Stimulated activated CD4-positive, alpha-beta T cell treated with anti-CD3 and anti-CD28 coated beads, TNF-alpha, amount 100 ng/mL, for 48 hours (primary cell): ENCODE measurements around the gene SFT2D1.
"Not testable (repeated sequence)": the region's sequence is repeated elsewhere in the genome, so short reads cannot be mapped to it uniquely, and the experiment has no call there.

Experiments used
- DNase-seq, 3 donors: peaks; one replicate each; pipeline ENCODE4 v3.0.0-alpha.2; 2020; ENCODE audit warnings: low read depth in 3 of 3

Gene SFT2D1

DNA sequence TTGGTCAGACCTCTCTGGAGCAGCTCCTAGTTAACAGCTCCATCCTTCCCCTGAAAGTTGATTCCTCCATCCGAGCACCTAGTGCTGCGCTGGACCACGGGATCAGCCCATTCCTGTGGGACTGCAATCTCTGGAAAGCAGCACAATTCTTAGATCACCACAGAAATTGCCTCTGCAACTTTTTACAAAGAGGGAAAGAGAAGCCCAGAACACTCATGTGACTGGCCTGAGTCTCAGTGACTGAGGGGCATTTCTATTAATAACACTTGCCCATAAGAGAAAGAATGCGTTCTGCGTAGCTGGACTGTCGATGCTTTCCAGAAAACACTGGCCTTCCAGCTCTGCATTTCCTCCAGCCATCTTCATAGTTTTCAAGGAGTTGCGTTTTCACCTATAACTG lies 22.1 kb upstream of the SFT2D1 start:
- no peak for DNase-seq

DNA sequence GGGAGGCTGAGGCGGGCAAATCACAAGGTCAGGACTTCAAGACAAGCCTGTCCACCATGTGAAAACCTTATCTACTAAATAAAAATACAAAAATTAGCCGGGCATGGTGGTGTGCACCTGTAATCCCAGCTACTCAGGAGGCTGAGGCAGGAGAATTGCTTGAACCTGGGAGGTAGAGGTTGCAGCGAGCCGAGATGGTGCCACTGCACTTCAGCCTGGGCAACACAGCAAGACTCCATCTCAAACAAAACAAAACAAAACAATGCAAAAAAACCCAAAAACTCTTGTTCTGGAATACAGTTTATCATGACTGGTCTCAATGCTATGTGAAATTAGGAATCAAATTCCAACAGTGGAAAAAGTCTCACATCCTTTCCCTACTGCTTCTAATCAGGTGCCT lies 20.1 kb upstream of the SFT2D1 start:
- not testable (repeated sequence) for DNase-seq

DNA sequence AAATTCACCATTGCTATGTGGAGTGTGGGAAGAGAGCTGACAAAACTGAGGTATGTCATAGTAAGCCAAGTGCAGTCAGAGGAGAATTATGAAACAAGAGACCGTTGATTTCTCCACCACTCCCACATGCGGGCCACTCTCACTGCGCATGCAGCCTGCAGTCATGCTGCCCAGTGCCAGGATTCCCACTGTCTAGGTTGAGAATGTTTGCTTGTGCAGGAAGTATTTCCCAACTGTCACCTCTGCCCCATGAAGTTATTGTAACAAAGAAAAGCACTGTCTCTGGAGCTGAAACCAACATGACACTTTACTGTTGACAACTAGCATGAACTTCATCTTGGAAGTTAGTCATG lies 18.7 kb upstream of the SFT2D1 start:
- DNase-seq: no peak

DNA sequence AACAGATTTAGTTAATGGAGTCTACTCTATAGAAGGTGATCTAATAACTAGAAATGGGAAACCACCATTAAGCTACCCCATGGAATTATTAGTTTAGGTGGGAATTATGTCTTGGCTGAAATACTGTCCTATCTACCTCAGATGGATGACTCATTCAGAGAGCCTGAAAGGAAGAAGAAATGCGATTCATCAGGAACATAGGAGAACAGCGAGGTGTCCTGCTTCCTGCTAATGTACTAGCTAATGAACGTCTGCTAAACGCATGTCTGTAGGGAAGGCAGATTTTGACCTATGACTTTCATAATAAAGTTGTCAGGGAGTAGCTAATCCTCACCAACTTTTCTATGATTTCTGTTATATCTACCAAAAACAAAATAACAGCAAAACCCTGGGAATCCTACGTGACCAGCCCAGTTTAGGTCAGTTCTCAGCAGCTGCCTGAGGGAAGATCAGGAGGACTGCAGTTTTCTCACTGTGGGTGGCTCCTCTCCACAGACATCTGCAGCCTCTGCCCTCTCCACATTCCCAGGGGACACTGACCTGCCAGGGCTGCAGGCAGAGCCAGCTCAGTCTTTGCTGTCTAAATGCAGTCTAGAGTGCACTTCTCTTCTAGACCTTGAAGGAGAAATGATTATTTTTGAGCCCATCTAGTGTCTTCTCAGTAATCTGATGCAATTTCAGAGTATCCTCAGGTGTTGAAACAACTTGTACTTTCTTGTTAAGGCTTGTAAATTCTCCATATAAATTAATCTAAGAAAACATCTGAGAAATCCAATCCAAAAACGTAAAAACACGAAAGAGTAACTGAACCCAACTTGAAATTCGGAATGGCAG lies 18.1 kb upstream of the SFT2D1 start:
- DNase-seq: no peak

DNA sequence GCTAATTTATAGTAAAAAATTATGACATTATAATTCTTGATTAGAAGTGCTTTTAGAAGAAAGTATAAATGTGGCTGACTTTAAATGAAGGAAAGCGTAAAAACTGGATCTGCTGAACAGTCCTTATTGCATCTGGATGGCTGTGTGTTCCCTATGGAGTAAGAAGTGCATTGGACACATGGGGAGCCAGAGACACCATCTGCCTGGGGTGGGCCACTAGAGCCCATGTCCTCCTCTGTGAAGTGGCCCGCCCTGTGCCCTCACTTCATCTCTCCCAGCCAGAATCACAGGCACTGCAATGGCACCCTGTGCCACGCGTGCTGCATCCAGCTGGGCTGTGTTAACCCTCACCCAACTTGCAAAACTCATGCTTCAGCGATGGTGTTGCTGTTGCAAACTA lies 13.2 kb upstream of the SFT2D1 start:
- DNase-seq: no peak

DNA sequence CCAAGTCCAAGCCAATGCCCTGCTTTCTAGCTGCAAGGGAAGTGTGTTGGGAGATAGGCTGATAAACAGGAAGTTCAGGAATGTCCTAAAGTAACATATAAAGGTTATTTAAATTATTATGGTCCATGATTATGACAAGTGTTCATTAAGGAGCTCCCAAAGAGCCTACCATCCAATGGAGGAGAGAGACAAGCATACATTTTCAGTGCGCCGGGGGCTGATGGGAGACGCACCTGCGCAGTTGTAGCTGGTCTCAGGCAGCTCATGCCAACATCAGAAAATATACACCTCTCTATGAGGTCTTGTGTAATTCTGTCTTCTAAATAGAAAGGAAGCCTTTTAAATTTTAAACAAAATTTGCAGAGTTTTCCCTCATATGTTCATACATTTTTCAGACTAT lies 12.6 kb upstream of the SFT2D1 start:
- DNase-seq: no peak

DNA sequence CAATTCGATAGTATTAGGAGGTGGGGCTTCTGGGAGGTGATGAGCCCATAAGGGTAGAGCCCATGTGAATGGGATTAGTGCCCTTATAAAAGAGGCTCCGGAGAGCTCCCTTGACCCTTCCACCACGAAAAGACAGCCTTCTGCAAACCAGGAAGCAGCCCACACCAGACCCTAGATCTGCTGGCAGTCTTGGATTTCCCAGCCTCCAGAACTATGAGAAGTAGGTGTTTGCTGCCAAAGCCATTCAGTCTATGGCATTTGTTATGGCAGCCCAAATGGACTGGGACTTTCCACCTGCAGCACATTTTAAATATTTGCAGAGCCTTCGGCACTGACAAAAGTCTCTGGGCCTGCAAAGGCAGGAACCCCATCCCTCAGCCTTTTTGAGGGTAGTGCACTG lies 11.8 kb upstream of the SFT2D1 start:
- no peak for DNase-seq

DNA sequence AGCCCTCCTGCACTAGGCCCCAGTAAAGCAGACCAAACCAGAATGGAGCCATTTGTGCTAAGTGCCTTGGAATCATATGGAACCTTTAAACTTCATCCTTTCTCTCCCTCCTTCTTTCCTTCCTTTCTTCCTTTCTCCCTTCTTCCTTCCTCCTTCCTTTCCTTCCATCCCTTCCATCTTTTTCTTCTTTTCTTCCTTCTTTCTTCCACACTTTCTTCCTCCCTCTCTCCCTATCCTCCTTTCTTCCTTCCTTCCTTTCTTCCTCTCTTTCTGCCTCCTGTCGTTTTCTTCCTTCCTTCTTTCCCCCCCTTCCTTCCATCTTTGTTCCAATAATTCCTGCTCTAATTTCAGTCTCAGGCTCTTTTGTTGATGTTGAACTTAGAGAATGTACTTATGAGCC lies 11.2 kb upstream of the SFT2D1 start:
- no peak for DNase-seq

DNA sequence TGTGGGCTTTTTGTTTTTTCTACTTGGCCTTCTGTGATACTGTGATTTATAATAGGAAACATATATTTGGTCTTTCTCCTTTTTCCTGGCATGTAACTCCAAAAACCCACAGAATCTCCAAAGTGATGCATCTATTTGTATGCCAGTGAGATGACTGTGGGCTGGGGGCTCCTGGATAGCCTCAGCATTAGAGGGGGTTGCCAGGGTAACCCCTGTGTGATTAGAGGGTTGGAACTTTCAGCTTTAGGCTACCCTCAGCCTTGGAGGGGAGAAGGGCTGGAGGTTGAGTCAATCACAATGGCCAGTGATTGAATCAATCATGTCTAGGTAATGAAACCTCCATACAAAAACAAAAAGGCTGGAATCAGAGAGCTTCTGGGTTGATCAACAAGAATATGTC lies 10.6 kb upstream of the SFT2D1 start:
- DNase-seq: no peak

DNA sequence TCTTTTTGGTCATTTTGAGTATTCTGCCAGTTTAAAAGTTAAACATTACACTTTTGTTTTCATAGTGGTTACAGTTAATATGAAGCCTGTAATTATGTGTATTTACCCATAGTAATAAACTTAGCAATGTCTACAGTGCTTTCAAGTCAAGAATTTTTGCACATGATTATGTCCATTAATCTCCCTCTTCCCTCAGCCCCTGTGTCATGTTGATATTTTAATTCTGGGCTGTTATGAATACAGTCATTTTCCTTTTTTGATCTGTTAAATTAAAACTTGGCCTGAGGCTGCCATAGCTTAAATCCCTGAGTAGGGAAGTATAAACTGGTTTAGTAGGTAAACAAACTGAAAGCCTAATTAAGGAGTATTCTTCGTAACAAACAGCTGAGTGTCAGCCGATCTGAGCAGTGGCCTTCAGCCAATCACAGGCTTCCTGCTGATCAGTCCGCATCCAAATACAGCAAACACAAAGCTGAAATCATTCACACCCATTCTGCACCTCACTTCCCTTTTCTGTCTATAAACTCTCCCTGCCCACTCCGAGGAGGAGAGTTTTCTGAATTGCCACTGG lies 9.5 kb upstream of the SFT2D1 start:
- no peak for DNase-seq

DNA sequence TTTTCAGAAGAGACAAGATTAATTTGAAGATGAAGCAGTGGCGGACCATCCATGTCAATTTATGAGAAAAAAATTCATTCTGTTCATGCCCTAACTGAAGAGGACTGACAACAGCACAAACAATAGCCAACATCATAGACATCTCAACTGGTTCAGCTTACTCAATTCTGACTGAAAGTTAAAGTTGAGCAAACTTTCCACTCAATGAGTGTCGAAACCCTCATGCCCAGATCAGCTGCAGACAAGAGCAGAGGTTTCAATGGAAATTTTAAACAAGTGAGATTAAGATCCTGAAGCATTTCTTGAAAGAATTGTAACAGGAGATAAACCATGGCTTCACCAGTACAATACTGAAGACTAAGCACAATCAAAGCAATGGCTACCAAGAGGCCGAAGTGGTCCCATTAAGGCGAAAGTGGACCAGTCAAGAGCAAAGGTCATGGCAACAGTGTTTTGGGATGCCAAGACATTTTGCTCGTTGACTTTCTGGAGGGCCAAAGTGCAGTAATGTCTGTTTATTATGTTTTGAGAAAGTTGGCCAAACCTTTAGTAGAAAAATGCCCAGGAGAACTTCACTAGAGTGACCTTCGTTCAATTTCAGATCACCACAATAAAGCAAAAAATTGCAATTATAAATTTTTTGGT lies 6.1 kb upstream of the SFT2D1 start:
- DNase-seq: no peak

DNA sequence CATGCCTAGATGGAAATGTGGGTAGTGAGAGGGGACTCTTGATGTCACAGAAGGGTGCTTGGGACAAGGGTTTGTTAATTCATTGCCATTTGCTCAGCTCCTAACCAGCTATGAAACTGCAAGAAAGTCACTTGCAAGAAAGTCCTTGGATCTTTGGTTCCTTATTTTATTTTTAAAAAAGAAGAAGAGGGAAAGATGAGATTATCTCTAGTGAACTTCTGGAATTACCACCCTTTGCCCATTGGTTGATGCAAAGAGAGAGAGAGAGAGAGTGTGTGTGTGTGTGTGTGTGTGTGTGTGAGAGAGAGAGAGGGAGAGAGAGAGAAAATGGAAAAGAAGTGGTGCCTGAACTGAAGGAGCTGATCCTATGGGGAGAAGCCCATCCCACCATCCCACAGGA lies 4.6 kb upstream of the SFT2D1 start:
- DNase-seq: no peak

DNA sequence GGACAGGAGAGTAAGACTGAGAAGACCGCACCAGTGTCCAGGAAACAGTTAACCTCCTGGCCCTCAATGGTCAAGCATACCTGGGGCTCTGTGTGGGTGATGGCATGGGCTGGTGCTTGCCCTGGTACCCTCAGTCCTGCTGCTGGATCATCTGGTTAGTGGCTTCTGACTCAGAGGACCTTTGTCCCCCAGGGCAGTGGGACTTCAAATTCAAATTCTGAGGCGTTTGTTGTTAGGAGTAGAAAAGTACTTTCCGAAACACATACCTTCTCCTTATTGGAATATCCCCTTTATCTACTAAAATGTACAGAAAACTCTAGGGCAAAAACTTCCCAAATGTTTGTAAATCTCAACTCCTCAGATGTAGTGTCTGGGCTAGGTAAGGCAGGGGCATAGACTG lies 4.1 kb upstream of the SFT2D1 start:
- DNase-seq: no peak

DNA sequence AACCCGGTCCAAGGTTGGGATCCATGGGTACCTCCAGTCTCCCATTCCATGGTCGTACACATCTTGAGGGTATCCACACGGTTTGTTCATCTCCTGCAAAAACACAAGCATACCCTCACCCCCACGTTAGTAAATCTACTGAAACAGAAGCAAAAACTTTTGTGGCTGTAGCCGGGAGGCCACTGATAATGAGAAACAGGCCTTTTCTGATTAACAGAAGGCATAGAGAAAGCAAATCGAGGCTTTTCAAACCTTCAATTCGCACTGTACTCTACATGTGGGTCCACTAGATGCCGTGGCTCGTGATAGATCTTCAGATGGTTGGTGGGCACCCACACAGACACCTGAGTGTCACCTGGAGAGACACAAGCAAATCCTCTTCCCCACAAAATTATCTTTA lies 3.3 kb upstream of the SFT2D1 start:
- not testable (repeated sequence) for DNase-seq

DNA sequence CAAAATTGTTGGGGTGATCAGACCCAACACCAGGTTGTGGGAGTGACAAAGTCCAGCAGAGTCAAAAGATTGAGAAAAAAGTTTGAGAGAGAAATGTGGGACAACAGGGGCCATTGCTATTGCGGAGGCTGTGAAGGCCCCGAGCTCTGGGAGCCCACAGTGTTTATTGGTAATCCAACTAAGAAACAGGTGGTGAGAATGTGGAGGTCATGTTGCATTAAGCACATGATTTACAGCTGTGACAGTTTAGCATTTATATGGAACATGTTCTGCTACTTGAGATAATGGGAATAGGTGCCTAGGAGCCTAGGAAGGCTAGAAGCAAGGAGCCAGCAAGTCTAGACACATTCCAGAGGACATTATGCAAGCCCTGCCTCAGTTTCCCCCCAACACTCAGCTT lies 2.6 kb upstream of the SFT2D1 start:
- not testable (repeated sequence) for DNase-seq

DNA sequence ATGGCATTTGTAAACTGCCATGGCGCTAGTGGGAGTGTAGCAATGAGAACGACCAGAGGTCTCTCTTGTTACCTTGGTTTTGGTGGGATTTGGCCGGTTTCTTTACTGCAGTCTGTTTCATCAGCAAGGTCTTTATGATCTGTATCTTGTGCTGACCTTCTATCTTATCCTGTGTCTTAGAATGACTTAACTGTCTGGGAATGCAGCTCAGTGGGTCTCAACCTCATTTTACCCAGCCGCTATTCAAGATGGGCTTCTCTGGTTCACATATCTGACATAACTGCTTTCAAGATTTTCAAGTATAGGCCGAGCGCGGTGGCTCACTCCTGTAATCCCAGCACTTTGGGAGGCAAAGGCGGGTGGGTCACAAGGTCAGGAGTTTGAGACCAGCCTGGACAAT lies 1.9 kb upstream of the SFT2D1 start:
- no peak for DNase-seq

DNA sequence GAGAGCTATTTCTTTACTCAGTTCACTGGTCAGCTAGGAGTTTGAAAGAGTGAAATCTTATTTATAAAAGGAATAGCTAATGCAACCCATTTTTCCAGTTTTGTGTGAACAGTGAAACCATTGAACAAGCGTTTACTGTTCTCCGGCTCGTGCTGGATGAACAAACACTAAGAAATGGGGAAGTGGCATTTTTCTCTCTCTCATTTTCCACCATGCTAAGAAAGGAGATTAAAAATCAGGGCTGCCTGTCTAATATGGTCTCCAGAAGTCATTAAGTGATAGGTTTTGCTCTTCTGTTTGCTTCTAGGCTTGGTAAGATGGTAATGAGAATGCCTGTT lies 774 bp upstream of the SFT2D1 start:
- DNase-seq: no peak

DNA sequence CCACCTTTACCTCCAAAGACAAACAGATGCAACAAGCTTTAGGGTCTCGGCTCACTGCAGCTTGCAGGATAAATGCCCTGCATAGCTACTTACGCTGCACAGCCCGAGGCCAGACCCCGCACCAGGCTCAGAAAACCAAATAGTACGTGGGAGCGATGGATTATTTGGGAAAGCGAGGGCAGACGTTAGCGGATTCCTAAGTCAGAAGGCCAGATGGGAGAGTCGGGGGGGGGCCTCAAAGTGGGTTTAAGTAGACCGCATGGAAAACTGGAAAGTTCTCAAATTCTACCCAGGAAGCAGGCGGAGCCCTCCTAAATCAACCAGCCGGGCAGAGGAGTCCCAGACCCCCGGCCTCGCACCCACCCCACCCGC lies 382 bp downstream of the SFT2D1 start:
- no peak for DNase-seq

DNA sequence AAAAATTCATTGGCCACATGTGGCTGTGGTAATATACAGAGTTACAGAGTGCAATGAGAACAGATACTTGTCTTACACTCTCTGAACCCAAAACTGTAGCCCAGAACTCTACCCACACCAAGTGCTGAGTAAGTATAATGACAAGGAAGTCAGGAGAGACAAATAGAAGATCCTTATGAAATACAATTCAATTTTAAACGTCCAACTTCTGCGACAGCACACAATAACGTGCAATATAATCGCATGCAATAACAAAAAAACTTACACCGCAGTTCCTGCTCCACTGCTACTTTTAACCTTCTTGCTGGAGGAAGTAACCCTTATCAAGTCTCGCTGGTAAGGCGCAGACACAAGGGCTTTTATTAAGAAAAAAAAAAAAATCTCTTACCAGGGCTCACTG lies 881 bp downstream of the SFT2D1 start:
- no peak for DNase-seq

DNA sequence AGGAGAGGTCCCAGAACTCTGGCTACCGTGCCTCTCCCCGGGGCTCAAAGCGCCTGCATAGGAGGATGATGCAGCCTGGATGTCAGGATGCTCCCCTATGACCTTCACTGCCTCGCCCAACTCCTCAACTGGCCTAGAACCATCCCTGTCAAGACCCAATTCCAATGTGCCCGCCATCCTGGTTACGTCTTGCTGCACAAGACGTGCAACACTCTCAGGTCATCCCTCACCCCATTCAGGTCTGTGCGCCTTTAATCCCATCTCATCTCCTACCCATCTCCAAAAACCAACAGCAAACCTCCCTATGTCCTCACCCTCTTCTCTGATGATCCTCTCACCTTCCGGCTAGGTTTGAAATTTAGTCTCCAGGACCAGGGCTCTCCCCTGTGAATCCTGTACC lies 3.5 kb downstream of the SFT2D1 start:
- DNase-seq: no peak

DNA sequence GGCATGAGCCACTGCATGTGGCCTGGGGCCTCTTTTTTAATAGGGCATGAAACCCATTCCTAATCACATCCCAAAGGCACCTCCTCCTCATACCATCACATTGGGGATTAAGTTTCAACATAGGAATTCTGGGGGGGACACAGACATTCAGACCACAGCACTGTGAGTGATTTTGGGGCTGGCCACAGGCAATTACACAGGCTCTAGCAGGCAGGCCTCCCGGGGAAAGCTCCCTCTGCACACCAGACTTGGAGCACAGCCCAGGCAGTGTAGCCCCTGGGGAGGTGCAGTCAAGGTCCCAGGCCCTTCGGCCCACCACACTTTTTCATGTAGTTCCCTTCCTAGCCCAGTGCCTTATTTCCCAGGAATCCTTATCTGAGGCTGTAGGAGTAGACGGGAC lies 5.5 kb downstream of the SFT2D1 start:
- no peak for DNase-seq

DNA sequence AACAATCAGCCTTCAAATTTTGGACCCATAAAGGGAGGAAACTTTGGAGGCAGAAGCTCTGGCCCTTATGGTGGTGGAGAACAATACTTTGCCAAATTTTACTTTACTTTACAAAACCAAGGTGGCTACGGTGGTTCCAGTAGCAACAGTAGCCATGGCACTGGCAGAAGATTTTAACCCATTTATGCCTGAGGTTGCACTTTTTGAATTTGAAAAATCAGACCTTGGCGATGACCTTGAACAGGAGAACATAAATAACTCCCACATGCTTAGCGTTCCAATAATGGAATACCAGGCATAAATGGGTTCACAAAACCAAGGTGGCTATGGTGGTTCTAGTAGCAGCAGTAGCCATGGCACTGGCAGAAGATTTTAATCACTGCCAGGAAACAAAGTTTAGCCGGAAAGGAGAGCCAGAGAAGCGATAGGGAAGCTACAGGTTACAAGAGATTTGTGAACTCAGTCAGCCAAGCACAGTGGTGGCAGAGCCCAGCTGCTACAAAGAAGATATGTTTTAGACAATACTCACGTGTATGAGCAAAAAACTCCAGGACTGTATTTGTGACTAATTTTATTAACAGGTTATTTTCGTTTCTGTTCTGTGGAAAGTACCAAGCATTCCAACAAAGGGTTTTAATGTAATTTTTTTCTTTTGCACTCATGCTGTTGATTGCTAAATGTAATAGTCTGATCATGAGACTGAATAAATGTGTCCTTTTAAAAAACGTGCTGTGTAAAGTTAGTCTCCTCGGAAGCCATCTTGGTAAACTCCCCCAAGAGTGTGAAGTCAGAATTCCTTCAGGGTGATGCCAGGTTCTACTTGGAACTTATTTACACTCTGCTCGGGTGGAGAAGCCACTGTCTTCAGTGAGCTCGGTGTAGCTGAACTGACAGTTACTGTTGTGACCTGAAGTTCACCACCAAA lies 6.7 kb downstream of the SFT2D1 start:
- no peak for DNase-seq

DNA sequence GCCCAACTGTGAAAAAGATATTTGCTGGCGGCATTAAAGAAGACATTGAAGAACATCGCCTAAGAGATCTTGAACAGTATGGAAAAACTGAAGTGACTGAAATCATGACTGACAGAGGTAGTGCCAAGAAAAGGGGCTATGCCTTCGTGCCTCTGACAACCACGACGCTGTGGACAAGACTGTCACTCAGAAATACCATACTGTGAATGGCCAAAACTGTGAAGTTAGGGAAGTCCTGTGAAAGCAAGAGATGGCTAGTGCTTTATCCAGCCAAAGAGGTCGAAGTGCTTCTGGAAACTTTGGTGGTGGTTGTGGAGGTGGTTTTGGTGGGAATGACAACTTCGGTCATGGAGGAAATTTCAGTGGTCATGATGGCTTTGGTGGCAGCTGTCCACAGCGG lies 7.5 kb downstream of the SFT2D1 start:
- DNase-seq: no peak
